ENCODE measurements around the gene YPEL2.
"Not testable (repeated sequence)": the region's sequence is repeated elsewhere in the genome, so short reads cannot be mapped to it uniquely, and the experiment has no call there.

YPEL2 gene

GRCh38 chr17:59404471-59404870 is 73.0 kb downstream of the YPEL2 start:
- DNase-seq (ENCODE audit: low read depth in 2 of 2), result no peak

GRCh38 chr17:59405944-59406705 is 74.7 kb downstream of the YPEL2 start:
- DNase-seq (ENCODE audit: low read depth in 2 of 2), result no peak

- no peak for DNase-seq (ENCODE audit: low read depth in 2 of 2)
Observed at GRCh38 chr17:59406808-59407381, 75.4 kb downstream of the YPEL2 start.

- no peak for DNase-seq (ENCODE audit: low read depth in 2 of 2)
Observed at GRCh38 chr17:59409336-59410048, 78.0 kb downstream of the YPEL2 start.

GRCh38 chr17:59410049-59410437 is 78.6 kb downstream of the YPEL2 start:
- DNase-seq (ENCODE audit: low read depth in 2 of 2), result no peak

GRCh38 chr17:59412431-59412830 is 81.0 kb downstream of the YPEL2 start:
- not testable (repeated sequence) for DNase-seq (ENCODE audit: low read depth in 2 of 2)

- no peak for DNase-seq (ENCODE audit: low read depth in 2 of 2)
Observed at GRCh38 chr17:59413014-59413766, 81.7 kb downstream of the YPEL2 start.

GRCh38 chr17:59415397-59415796 is 83.9 kb downstream of the YPEL2 start:
- DNase-seq (ENCODE audit: low read depth in 2 of 2), result no peak

GRCh38 chr17:59416184-59416583 is 84.7 kb downstream of the YPEL2 start:
- DNase-seq (ENCODE audit: low read depth in 2 of 2), result no peak

GRCh38 chr17:59417452-59417851 is 86.0 kb downstream of the YPEL2 start:
- no peak for DNase-seq (ENCODE audit: low read depth in 2 of 2)

GRCh38 chr17:59418732-59419166 is 87.3 kb downstream of the YPEL2 start:
- no peak for DNase-seq (ENCODE audit: low read depth in 2 of 2)

GRCh38 chr17:59420901-59421300 is 89.4 kb downstream of the YPEL2 start:
- DNase-seq (ENCODE audit: low read depth in 2 of 2), result no peak

GRCh38 chr17:59421722-59422121 is 90.3 kb downstream of the YPEL2 start:
- DNase-seq (ENCODE audit: low read depth in 2 of 2), result no peak

- no peak for DNase-seq (ENCODE audit: low read depth in 2 of 2)
Observed at GRCh38 chr17:59423137-59423724, 91.8 kb downstream of the YPEL2 start.

- no peak for DNase-seq (ENCODE audit: low read depth in 2 of 2)
Observed at GRCh38 chr17:59423903-59424302, 92.4 kb downstream of the YPEL2 start.

GRCh38 chr17:59424331-59424730 is 92.9 kb downstream of the YPEL2 start:
- no peak for DNase-seq (ENCODE audit: low read depth in 2 of 2)

- no peak for DNase-seq (ENCODE audit: low read depth in 2 of 2)
Observed at GRCh38 chr17:59425085-59425931, 93.9 kb downstream of the YPEL2 start.

GRCh38 chr17:59426031-59426430 is 94.6 kb downstream of the YPEL2 start:
- no peak for DNase-seq (ENCODE audit: low read depth in 2 of 2)

- peak; percentile 30 to 37 for DNase-seq (ENCODE audit: low read depth in 2 of 2)
Observed at GRCh38 chr17:59427425-59427921, 96.0 kb downstream of the YPEL2 start.

GRCh38 chr17:59427996-59428395 is 96.5 kb downstream of the YPEL2 start:
- no peak for DNase-seq (ENCODE audit: low read depth in 2 of 2)
